Myometrial cell (primary cell): Measurements from ENCODE around the gene RGS7BP. TPM values are rescaled to one million over a fixed set of nuclear protein-coding genes. Genes with fewer than 3 reads are reported as not detected.

Experiments
- total RNA-seq: library from RNA; depleted of rRNA; stranded (reverse); fragments of >200 nt; gene quantifications from 2 replicates; pipeline ENCODE4 v1.2.3, GENCODE V29; 2015

RGS7BP gene
- total RNA-seq = not detected in 2 replicates

DNA sequence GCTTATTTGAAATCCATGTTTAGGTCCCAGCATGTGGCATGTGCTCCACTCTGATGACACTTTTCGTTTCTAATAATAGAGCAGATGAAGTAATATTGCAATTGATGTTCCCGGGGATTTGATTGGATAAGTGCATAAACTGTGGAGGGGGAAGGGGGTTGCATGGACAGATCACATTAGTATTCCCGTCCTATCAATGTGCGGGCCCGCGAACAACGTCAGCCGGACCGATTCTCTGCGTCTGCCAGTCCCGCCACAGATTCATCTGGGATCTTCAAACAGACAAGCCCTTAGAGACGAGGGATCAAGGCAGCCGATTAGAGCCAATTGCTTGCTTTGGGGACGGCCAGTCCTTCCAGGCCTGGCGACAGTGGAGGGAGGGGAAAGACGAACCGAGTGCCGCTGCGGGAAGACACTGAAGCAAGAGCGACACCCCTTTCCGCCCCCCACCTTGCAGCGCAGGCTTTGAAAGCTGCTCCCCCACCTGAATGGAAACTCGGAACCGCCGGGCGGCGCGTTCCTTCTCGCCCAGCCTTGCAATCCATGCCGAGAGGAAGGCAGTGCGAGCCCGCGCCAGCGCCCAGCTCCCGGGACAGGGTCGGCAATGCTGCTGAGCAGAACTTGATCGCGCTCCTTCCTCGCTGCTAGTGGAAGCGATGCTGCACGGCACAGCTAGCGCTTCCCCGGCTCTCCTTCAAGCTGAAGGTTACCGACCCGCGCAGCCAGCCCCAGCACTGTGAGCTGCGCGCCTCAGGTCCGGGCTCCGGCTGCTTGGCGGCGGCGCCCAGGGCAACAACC, at the start of gene RGS7BP:
RGS7BP (plus strand) TSS at position 247 of the 798 bp plus-strand sequence. CDS start 610 bp downstream, outside the sequence.

Other genes starting within 250 kb of the RGS7BP start
- not detected in 2 replicates for gene SHISAL2B, start 184.5 kb downstream of the RGS7BP start, total RNA-seq